ENCODE results near the gene NELFB. TPM values are rescaled to one million over a fixed set of nuclear protein-coding genes. Genes with fewer than 3 reads are reported as not detected.

NELFB gene
- total RNA-seq, 4 donors from 2014 or later: 28.1 to 90.5 (median 53.9) TPM

- Histone ChIP-seq H3K27me3 (peaks cover 17% of the 10 kb centered on the region), H3K27ac (peak overlapping the region in 2 of 4 donors; percentile 41 to 94), H3K4me3 (no peak overlapping the region), H3K36me3 (no peaks in the 10 kb centered on the region), H3K9me3 (no peaks in the 10 kb centered on the region), H3K4me1 (peaks cover 9 to 36% (median 22%) of the 10 kb centered on the region in 4 donors)
- in situ Hi-C loops (cut with MboI; ENCODE audit: low pct_ligation_motif_present in 1 of 4, low pct_unique_long_range_greater_than_20kb in 1 of 4, low sequenced_read_pairs in 3 of 4) (no loop called here), intact Hi-C loops (cut with DNase I; ENCODE audit: low total_unique reads) (no loop called here)
- no peak for DNase-seq
- no peak for TF ChIP-seq POLR2AphosphoS5 (IDR thresholded peaks at IDR 0.05)
- TF ChIP-seq EP300 (IDR thresholded peaks at IDR 0.05; ENCODE audit: low read depth): no peak
- TF ChIP-seq CTCF (IDR thresholded peaks at IDR 0.05): no peak
- TF ChIP-seq POLR2A (IDR thresholded peaks at IDR 0.05): no peak
- 86% methylated on average over 18 of the region's 19 CpGs; no CpG with 5 or more reads in 1 of the 2 donors for WGBS, 2 donors (ENCODE audit: low coverage in 1 of 2)
Observed at GRCh38 chr9:137317021-137317717, 62.0 kb downstream of the NELFB start.

- intact Hi-C loops (cut with DNase I; ENCODE audit: low total_unique reads) (no loop called here), in situ Hi-C loops (cut with MboI; ENCODE audit: low pct_ligation_motif_present in 1 of 4, low pct_unique_long_range_greater_than_20kb in 1 of 4, low sequenced_read_pairs in 3 of 4) (no loop called here)
- Histone ChIP-seq H3K4me3 (no peak overlapping the region), H3K36me3 (no peaks in the 10 kb centered on the region), H3K27me3 (peaks cover 17% of the 10 kb centered on the region), H3K4me1 (peaks cover 9 to 34% (median 18%) of the 10 kb centered on the region in 4 donors), H3K27ac (no peak overlapping the region), H3K9me3 (no peaks in the 10 kb centered on the region)
- TF ChIP-seq POLR2AphosphoS5 (IDR thresholded peaks at IDR 0.05): no peak
- TF ChIP-seq POLR2A (IDR thresholded peaks at IDR 0.05): no peak
- no peak for TF ChIP-seq CTCF (IDR thresholded peaks at IDR 0.05)
- TF ChIP-seq EP300 (IDR thresholded peaks at IDR 0.05; ENCODE audit: low read depth): no peak
- no peak for DNase-seq
- 81% methylated on average over 18 of the region's 24 CpGs; no CpG with 5 or more reads in 1 of the 2 donors for WGBS, 2 donors (ENCODE audit: low coverage in 1 of 2)
Observed at GRCh38 chr9:137317718-137318511, 62.8 kb downstream of the NELFB start.

- intact Hi-C loops (cut with DNase I; ENCODE audit: low total_unique reads) (no loop called here), in situ Hi-C loops (cut with MboI; ENCODE audit: low pct_ligation_motif_present in 1 of 4, low pct_unique_long_range_greater_than_20kb in 1 of 4, low sequenced_read_pairs in 3 of 4) (no loop called here)
- no peak overlapping the region for H3K4me3 ChIP-seq
- H3K4me1 ChIP-seq: peaks cover 9 to 32% (median 18%) of the 10 kb centered on the region in 4 donors
- H3K36me3 ChIP-seq: no peaks in the 10 kb centered on the region
- no peaks in the 10 kb centered on the region for H3K9me3 ChIP-seq
- H3K27me3 ChIP-seq: peaks cover 17% of the 10 kb centered on the region
- TF ChIP-seq CTCF (IDR thresholded peaks at IDR 0.05) (no peak), POLR2AphosphoS5 (IDR thresholded peaks at IDR 0.05) (no peak), EP300 (IDR thresholded peaks at IDR 0.05; ENCODE audit: low read depth) (no peak), POLR2A (IDR thresholded peaks at IDR 0.05) (no peak)
- WGBS, 2 donors (ENCODE audit: low coverage in 1 of 2): 78% methylated on average over 17 of the region's 18 CpGs; no CpG with 5 or more reads in 1 of the 2 donors
- no peak for DNase-seq
- peak overlapping the region in 2 of 4 donors; percentile 5 to 8 for H3K27ac ChIP-seq
Observed at GRCh38 chr9:137318602-137319001, 63.5 kb downstream of the NELFB start.

- no peaks in the 10 kb centered on the region for H3K9me3 ChIP-seq
- H3K36me3 ChIP-seq: no peaks in the 10 kb centered on the region
- TF ChIP-seq POLR2A (IDR thresholded peaks at IDR 0.05) (no peak), CTCF (IDR thresholded peaks at IDR 0.05) (no peak), POLR2AphosphoS5 (IDR thresholded peaks at IDR 0.05) (no peak), EP300 (IDR thresholded peaks at IDR 0.05; ENCODE audit: low read depth) (no peak)
- intact Hi-C loops (cut with DNase I; ENCODE audit: low total_unique reads): no loop called here
- 90% methylated on average over 21 of the region's 26 CpGs; no CpG with 5 or more reads in 1 of the 2 donors for WGBS, 2 donors (ENCODE audit: low coverage in 1 of 2)
- DNase-seq: no peak
- in situ Hi-C loops (cut with MboI; ENCODE audit: low pct_ligation_motif_present in 1 of 4, low pct_unique_long_range_greater_than_20kb in 1 of 4, low sequenced_read_pairs in 3 of 4): no loop called here
- H3K4me3 ChIP-seq: no peak overlapping the region
- peaks cover 9 to 26% (median 18%) of the 10 kb centered on the region in 4 donors for H3K4me1 ChIP-seq
- peak overlapping the region in 2 of 4 donors; percentile 5 to 8 for H3K27ac ChIP-seq
- peaks cover 17% of the 10 kb centered on the region for H3K27me3 ChIP-seq
Observed at GRCh38 chr9:137319011-137319738, 64.0 kb downstream of the NELFB start.

Measured in transverse colon (tissue), 4 donors.